ENCODE measurements around the gene CMTR1. TPM values are rescaled to one million over a fixed set of nuclear protein-coding genes. Genes with fewer than 3 reads are reported as not detected.

CMTR1 gene
- total RNA-seq, 2 donors from 2014 or later: 15.8 to 23.4 TPM

DNA sequence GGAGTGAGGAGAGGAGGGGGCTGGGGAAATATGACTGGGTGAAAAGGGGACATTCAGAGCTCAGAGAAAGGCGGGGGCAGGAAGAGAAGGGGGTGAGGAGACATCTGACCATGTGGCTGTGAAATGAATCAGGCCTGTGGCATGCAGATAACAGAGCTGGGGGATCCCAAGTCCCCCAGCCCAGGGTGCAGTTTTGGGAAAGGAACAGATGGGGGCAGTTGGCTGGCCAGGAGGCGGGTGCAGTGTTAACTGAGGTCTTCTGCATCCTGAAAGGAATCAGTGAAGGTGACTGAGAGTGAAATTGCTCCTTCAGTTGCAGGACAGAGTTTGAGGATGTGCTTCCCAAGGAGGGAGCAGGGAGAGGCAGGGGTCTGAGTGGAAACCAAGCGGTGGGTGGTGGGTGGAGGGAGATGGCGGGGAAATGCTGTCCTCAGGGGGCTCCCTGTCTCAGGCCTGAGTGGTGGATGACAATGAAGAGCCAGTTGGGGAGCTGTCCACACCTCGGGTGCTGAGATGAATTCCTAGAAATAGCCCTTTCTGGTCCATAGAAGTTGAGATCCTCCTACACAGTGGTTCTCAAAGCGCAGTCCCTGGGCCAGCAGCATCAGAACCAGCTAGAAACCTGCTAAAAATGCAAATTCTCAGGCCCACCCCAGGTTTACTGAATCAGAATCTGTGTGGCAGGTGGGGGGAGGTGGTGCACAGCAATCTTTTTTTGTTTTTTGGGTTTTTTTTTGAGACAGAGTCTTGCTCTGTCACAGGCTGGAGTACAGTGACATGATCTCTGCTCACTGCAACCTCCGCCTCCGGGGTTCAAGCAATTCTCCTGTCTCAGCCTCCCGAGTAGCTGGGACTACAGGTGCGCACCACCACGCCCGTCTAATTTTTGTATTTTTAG is 92.7 kb downstream of the CMTR1 start:
- DNase-seq (no peak), ATAC-seq (no peak)
- Histone ChIP-seq H3K27ac (no peak overlapping the region), H3K4me3 (no peak overlapping the region), H3K9me3 (no peaks in the 10 kb centered on the region), H3K4me1 (no peaks in the 10 kb centered on the region), H3K27me3 (no peaks in the 10 kb centered on the region), H3K36me3 (replicated peaks in 1 of 2; ENCODE audit: insufficient read depth in 1 of 2, low read depth in 2 of 2) (no peaks in the 10 kb centered on the region)
- intact Hi-C loops (cut with DNase I): no loop called here
- TF ChIP-seq, protein P1, sequence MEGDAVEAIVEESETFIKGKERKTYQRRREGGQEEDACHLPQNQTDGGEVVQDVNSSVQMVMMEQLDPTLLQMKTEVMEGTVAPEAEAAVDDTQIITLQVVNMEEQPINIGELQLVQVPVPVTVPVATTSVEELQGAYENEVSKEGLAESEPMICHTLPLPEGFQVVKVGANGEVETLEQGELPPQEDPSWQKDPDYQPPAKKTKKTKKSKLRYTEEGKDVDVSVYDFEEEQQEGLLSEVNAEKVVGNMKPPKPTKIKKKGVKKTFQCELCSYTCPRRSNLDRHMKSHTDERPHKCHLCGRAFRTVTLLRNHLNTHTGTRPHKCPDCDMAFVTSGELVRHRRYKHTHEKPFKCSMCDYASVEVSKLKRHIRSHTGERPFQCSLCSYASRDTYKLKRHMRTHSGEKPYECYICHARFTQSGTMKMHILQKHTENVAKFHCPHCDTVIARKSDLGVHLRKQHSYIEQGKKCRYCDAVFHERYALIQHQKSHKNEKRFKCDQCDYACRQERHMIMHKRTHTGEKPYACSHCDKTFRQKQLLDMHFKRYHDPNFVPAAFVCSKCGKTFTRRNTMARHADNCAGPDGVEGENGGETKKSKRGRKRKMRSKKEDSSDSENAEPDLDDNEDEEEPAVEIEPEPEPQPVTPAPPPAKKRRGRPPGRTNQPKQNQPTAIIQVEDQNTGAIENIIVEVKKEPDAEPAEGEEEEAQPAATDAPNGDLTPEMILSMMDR (IDR thresholded peaks at IDR 0.05): no peak
- TF ChIP-seq POLR2A (IDR thresholded peaks at IDR 0.05): no peak
- 69 to 71% methylated on average over 12 of the region's 12 CpGs for WGBS, 2 donors

DNA sequence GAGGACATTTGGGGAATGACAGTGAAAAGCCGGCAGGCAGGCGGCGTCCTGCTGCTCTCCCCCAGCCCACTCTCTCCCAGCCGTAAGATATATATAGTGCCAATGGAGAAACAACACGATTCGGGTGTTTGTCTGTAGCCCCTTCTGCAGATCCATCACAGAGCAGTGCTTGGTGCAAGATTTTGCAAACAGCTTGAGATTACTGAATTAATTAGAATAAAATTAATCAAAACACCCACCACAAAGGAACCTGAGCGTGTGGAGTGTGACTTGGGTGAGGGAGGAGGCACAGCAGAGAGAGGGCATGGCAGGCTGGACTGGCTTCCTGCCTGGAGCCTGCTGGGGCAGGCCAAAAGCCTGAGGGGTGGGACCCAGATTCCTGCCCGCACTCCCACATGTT is 95.5 kb downstream of the CMTR1 start:
- 58 to 59% methylated on average over 7 to 8 of the region's 8 CpGs for WGBS, 2 donors

DNA sequence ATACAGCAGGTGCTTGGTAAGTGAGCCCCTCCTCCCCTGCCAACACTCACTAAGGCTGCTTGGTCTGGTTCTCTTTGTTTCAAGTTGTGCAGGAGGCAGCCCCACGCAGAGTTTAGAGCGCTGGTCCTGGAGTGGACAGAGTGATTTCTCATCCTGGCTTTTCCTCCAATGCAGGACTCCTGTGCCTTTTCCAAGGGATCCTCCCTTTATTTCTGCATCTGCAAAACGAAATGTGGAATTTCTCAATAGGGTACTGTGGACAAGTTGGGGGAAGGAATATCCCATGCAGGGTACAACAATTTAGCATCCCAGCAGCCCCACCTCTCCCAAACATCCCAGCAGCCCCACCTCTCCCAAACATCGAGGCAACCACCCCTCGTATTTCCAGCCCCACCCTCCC is 97.3 kb downstream of the CMTR1 start:
- Histone ChIP-seq H3K4me1 (peaks cover 1% of the 10 kb centered on the region), H3K27ac (no peak overlapping the region), H3K9me3 (no peaks in the 10 kb centered on the region), H3K4me3 (no peak overlapping the region), H3K27me3 (peaks cover 0 to under 1% of the 10 kb centered on the region in 2 donors), H3K36me3 (replicated peaks in 1 of 2; ENCODE audit: insufficient read depth in 1 of 2, low read depth in 2 of 2) (no peaks in the 10 kb centered on the region)
- intact Hi-C loops (cut with DNase I): no loop called here
- TF ChIP-seq POLR2A (IDR thresholded peaks at IDR 0.05): no peak
- TF ChIP-seq, protein P1 (IDR thresholded peaks at IDR 0.05): no peak
- ATAC-seq (no peak), DNase-seq (no peak)
- 35 to 43% methylated on average over 5 of the region's 5 CpGs for WGBS, 2 donors

More for the DNA sequence above, 95.5 kb downstream of the CMTR1 start:
- no peaks in the 10 kb centered on the region for H3K9me3 ChIP-seq
- H3K36me3 ChIP-seq (replicated peaks in 1 of 2; ENCODE audit: insufficient read depth in 1 of 2, low read depth in 2 of 2): no peaks in the 10 kb centered on the region
- H3K27me3 ChIP-seq: no peaks in the 10 kb centered on the region
- no peak overlapping the region for H3K4me3 ChIP-seq
- TF ChIP-seq, protein P1 (IDR thresholded peaks at IDR 0.05): no peak
- no peak for TF ChIP-seq POLR2A (IDR thresholded peaks at IDR 0.05)
- H3K27ac ChIP-seq: no peak overlapping the region
- no peaks in the 10 kb centered on the region for H3K4me1 ChIP-seq
- no peak for ATAC-seq
- intact Hi-C loops (cut with DNase I): no loop called here
- no peak for DNase-seq

DNA sequence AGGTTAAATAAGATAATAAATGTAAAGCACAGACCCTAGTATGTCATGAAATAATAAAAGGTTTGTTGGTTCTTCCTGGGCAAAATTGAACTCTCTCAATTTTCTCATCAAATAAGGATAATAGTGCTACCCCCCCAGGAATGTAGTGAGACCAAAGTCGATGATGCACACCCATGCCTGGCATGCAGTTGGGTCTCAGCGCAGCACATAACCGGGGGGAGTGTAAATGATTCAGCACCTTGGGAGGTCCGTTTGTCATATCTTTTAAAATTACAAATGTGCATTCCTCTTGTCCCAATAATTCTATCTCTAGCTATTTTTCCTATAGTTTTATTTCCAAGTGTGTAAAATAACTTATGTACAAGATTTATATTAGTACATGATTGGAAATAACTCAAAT is 98.0 kb downstream of the CMTR1 start:
- TF ChIP-seq, protein P1 (IDR thresholded peaks at IDR 0.05): no peak
- no peak for TF ChIP-seq POLR2A (IDR thresholded peaks at IDR 0.05)
- no peak overlapping the region for H3K4me3 ChIP-seq
- no peak overlapping the region for H3K27ac ChIP-seq
- no peak for ATAC-seq
- no peak for DNase-seq
- H3K4me1 ChIP-seq: peaks cover 9% of the 10 kb centered on the region
- H3K9me3 ChIP-seq: no peaks in the 10 kb centered on the region
- peaks cover 0 to 8% of the 10 kb centered on the region in 2 donors for H3K27me3 ChIP-seq
- H3K36me3 ChIP-seq (replicated peaks in 1 of 2; ENCODE audit: insufficient read depth in 1 of 2, low read depth in 2 of 2): no peaks in the 10 kb centered on the region
- WGBS, 2 donors: 67 to 68% methylated on average over 4 of the region's 4 CpGs
- intact Hi-C loops (cut with DNase I): no loop called here

Other genes with a start within 250 kb of the CMTR1 start
- gene TBC1D22B, start 175.4 kb upstream of the CMTR1 start, total RNA-seq: 1 to 10 TPM; 8.0 to 8.2 TPM
- not detected for gene TMEM217, start 175.1 kb upstream of the CMTR1 start, total RNA-seq
- 10 to 100 TPM in 1 of 2 donors, 1 to 10 TPM in 1; 6.0 to 15.5 TPM for gene RNF8, start 79.2 kb upstream of the CMTR1 start, total RNA-seq
- 10 to 100 TPM in 1 of 2 donors, 1 to 10 TPM in 1; 7.6 to 10.9 TPM for gene CCDC167, start 66.7 kb downstream of the CMTR1 start, total RNA-seq

All from body of pancreas (tissue), 4 donors.